HG03439 (cell line): ENCODE data around the gene ASPG.

Experiments used
- ATAC-seq: cut with Tn5 transposase; IDR thresholded peaks from one replicate; pipeline ENCODE4 v1.9.1; 2021; ENCODE audit warnings: mild to moderate bottlenecking, moderate library complexity; ENCODE audit not compliant: unreplicated experiment

ASPG gene

GRCh38 chr14:104093366-104094055, 8.0 kb downstream of the ASPG start:
- ATAC-seq = no peak

DNA sequence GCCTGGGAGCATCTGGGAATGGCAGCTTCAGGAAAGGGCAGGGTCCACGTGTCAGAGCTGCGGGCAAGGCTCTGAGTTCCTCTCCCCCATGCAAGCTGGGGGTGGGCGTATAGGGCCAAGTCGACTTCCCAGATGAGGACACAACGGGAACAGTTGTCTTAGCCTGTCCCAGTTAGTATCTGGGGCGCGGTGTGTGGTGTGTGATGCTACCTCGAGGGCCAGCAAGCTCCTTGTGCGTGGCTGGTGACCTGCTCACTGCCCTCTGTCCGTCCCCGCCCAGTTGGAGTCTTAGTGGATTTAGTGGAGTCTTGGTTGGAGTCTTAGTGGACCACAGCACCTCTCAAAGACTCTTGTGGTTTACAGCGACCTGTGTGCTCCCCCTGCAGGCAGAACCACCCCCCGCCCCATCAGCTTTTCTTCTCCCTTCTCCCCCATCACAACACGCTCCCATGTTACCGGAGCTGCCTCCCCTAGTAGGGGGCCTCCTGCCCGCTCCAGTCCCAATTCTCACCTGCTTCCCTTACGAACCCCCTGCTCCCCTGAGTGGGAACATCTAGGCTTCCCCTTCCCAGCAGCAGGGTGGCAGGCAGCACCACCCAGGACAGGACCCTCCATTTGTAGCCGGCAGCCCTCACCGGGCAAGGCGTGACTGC, 8.7 kb downstream of the ASPG start:
- no peak for ATAC-seq

DNA sequence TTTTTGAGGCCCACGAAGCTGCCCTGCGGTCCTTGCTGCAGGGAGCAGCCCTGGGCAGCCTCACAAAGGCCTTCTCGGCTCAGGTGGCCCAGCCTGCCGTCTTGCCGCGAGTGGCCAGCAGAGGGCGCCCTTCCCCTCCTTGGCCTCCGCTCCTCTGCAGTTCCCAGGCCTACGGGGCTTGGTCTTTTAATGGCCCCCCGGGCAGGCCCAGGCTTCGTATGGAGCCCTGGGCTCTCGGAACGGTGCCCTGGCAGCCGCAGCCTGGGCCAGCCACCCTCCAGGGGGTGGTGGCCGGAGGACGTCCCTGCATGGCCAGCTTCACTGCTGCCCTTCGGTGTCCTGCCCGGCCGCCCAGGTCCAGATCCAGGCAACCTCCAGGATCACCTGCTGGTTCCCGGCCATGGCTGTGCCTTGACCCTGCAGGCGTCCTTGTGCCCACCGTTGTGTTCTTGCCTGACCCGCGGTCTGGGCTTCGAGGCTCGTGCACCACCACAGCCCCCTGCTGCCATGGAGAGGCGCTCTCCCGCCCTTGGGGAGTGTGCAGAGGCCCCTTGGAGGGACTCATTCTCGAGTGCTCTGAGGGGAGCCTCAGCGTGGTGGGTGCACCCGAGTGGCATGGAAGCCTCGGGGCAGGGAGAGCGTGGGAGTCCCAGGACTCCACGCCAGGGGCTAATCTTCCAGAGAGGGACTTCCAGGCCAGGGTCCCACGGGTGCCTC, 9.4 kb downstream of the ASPG start:
- no peak for ATAC-seq

GRCh38 chr14:104095426-104096310, 10.2 kb downstream of the ASPG start:
- no peak for ATAC-seq

DNA sequence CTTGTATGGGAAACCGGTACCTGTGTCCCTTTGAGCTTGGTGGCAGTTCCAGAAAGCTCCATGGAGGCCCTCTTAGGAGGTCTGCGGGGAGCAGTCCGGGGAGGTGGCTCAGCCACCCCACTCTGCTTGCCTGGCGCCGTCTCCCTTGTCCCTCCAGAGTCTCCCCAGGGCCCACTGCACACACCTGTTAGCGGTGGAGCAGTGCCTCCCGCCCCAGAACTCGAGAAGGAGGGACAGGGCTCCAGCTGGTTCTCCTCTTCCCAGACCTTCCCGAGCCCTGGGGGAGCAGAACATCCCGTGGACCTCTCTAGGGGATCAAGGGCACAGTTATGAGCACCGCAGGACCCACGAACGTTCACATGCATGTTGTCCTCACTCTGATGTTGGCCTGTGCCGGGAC, 10.8 kb downstream of the ASPG start:
- no peak for ATAC-seq

DNA sequence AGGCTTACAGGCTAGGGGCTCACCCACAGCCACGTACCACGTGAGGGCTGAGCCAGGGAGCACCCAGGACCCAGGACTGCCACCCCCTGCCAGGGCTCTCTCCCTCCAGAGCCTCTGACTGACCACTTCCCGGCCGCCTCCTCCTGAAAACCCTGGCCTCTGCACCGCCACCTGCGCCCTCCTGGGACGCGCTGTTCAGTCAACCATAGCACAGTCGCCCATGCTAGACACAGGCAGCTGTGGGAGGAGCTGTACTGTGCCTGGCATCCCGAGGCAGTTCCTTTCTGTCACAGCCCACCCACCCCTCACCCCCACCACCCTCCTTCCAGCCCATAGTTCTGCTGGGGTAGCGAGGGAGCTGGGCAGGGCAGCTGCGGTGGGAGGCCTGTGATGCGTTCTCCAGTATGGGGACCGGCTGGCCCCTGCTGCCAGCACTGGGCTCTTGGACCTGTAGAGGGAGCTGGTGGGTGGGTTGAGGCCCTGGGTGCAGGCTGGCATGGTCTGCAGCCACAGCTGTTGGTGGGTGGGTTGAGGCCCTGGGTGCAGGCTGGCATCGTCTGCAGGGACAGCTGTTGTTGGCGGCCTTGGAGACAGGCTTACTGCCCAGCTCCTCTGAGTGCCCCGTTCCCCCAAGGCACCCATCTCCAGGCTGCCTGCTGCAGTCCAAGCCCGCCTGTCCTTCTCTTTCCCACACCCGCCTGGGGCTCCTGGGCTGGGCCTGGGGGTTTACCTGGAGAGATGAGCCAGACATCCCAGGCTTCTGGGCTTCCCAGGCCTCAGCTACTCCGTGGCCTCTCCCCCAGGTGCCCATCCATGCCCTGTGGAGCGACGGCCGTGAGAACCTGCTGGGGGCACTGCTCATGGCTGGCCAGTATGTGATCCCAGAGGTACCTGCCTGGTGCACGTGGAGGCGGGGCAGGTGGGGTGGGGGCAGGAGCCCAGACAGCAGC, 11.5 kb downstream of the ASPG start:
- ATAC-seq = no peak

DNA sequence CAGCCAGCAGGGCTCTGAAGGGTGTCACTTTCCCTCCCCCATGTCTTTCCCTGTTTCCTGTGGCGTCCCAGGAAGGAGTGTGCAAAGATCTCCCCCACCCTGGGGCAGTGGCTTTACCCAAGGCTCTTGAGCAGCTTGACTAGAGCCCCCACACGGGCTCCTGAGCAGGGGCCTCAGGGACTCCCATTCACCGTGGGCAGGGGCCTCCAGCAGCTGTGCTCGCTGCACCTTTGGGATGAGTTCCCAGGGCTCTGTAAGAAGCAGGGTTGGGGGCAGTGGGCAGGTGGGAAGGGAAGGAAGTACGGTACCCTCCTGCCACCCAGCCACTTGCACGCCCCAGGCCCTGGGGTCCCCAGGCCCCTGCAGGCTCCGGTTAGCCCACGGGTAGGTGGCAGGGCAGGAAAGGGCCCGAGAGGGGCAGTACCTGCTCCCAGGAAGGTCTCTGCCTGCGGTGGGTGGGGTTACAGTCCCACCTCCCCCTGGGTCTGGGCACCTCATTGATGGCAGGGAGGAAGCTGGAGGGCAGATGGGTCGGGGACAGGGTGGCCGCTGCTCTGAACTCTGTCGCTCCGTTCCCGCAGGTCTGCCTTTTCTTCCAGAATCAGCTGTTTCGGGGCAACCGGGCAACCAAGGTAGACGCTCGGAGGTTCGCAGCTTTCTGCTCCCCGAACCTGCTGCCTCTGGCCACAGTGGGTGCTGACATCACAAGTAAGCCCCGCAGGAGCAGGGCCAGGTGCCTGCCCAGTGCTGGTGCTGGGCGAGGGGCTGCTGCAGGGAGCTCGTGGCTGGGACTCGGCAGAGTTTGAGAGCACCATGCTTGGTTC, 13.0 kb downstream of the ASPG start:
- ATAC-seq = no peak

DNA sequence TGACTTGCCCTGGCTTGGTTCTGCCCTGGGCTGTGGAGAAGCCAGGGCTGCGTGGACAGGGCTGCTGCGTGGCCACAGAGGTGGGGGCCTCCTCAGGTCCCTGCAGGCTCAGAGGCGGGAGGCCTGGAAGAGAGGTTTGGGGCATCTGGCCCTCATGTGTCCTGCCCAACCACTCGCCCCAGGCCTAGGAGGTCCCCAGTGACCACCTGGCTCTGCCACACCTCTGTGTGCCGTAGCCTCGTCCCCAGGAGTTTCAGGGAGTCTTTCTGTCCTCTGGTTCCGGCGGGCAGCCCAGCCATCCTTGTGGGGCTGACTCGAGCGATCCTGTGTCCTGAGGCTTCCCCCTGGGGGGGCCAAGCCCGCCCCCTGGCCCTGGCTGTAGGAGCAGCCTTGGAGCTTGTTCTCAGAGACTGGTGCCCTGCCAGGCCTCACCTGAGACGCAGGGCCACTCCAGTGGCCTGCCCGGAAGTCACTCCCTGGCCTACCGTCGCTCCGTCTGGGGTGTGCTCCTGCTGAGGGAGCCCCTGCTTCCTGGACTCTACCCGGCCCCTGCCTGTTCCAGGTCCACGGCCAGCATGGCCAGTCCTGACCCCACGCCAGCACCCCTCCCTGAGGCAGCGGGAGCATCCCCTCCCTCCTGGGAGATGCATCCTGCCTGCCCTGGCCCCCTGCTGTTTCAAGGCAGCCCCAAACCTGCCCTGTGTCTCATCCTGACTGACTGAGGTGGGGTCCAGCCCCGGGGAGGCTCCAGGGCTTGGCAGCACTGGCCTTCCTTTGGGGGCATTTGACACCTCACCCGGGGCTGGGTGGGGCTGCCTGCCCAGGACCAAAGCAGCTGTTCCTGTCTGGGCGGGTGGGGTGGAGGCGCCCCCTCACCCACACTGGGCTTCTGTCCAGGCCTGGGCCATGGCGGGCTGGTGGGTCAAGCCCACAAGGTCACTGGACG, 13.9 kb downstream of the ASPG start:
- no peak for ATAC-seq

DNA sequence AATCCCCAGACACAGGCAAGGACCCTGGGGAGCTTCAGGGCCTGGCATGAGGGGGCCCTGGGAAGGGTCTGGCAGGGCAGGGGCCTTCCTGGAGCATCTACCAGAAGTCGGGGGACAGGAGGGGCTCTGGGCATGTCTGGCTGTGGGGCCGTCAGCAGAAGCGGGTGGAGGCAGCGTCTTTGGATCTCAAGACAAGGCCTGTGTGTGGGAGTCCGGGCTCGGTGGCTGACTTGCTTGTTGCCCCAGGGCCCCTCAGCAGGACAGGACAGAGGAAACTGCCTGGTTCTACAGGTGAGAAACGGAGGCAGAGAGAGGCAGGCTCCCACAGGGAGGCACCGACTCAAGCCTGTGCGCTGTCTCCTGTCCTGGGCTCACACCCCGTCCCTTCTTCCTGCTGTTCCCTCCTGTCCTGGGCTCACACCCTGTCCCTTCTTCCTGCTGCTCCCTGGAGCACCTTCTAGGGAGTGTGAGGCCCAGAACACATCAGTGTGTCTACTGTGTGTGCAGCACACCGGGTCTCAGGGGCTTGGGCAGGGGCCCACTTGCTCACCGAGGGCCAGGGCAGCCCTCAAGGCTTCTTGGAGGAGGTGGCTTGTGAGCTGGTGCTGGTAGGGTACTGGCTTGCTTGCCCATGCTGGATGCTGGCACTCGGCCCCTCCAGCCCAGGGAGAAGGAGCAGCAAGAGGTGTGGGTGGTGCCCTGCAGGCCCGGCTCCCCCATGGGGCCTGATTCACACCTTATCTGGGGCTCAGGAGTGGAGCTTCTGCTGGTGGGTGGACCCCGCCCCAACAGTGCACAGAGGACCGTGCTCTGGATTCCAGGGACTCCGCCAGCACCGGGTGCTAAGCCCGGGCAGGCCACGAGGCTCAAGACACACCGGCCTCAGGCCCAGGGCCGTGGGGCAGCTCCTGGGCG, 14.9 kb downstream of the ASPG start:
- ATAC-seq = no peak

GRCh38 chr14:104101086-104101621, 15.7 kb downstream of the ASPG start:
- ATAC-seq = no peak

GRCh38 chr14:104101651-104102281, 16.3 kb downstream of the ASPG start:
- ATAC-seq = no peak

GRCh38 chr14:104102282-104102914, 16.9 kb downstream of the ASPG start:
- no peak for ATAC-seq

- ATAC-seq = no peak
These were observed 17.6 kb downstream of the ASPG start for GRCh38 chr14:104103061-104103445.

DNA sequence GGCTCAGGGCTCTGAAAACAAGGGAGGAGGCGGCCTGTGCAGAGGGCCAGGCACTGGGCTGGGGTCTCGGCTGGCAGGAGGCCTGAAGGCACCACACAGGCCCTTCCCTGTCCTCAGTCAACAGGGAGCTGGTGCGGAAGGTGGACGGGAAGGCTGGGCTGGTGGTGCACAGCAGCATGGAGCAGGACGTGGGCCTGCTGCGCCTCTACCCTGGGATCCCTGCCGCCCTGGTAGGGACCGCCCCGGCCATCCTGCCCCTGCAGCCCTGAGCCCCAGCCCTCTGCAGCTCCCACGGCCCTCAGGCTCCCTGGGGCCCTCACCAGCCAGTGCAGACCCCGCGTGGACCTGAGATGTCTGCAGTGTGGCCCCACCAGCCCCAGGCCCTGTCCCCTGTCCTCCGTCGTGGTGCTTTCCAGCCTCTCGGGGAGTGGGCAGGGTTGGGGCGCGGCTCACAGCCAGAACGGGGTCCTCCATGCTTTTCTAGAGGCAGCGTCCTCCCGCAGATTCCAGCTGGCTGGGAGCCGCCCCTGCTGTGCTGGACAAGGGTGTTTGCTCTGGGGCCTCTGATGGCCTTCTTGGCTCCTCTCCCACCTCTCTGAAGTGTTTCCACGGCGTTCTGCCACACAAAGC, 18.1 kb downstream of the ASPG start:
- no peak for ATAC-seq
